Neuron (in vitro differentiated cells): ENCODE results near the gene ASPN.

Experiments used
- H2AFZ ChIP-seq: one replicate; pipeline ENCODE4 v1.6.1; 2013; ENCODE audit warnings: low read depth, mild to moderate bottlenecking, inconsistent platforms, low read length, moderate library complexity
- H3K27me3 ChIP-seq: one replicate; pipeline ENCODE4 v1.6.1; 2013; ENCODE audit warnings: low read length; ENCODE audit not compliant: insufficient read depth
- H3K36me3 ChIP-seq: one replicate; pipeline ENCODE4 v1.6.1; 2013; ENCODE audit warnings: low read length; ENCODE audit not compliant: insufficient read depth
- H3K4me1 ChIP-seq: one replicate; pipeline ENCODE4 v1.6.1; 2013; ENCODE audit warnings: low read length; ENCODE audit not compliant: insufficient read depth
- H3K4me3 ChIP-seq: 2 replicates; pipeline ENCODE4 v1.5.1; 2013; ENCODE audit warnings: mild to moderate bottlenecking, low read length, moderate library complexity
- H3K9me3 ChIP-seq: one replicate; pipeline ENCODE4 v1.6.1; 2013; ENCODE audit warnings: low read length

The ASPN gene

GRCh38 chr9:92482329-92482728, at the start of gene ASPN:
Gene ASPN, minus strand, starts transcription at chr9:92482506.
- no peaks in the 10 kb centered on the region for H3K9me3 ChIP-seq
- no peaks in the 10 kb centered on the region for H3K36me3 ChIP-seq
- H3K4me1 ChIP-seq, result peaks cover 3% of the 10 kb centered on the region
- H3K27me3 ChIP-seq, result no peaks in the 10 kb centered on the region
- no peak within 1 kb of the TSS for H2AFZ ChIP-seq
- H3K4me3 ChIP-seq, result no peak within 1 kb of the TSS

GRCh38 chr9:92530893-92531292, 48.6 kb upstream of the ASPN start:
- H3K36me3 ChIP-seq, result no peaks in the 10 kb centered on the region
- no peaks in the 10 kb centered on the region for H3K27me3 ChIP-seq
- H2AFZ ChIP-seq, result no peak overlapping the region
- H3K4me1 ChIP-seq, result peaks cover 3% of the 10 kb centered on the region
- no peak overlapping the region for H3K4me3 ChIP-seq
- no peaks in the 10 kb centered on the region for H3K9me3 ChIP-seq

GRCh38 chr9:92529124-92529523, 46.8 kb upstream of the ASPN start:
- no peaks in the 10 kb centered on the region for H3K9me3 ChIP-seq
- no peaks in the 10 kb centered on the region for H3K36me3 ChIP-seq
- H3K4me3 ChIP-seq, result no peak overlapping the region
- no peaks in the 10 kb centered on the region for H3K27me3 ChIP-seq
- no peaks in the 10 kb centered on the region for H3K4me1 ChIP-seq
- no peak overlapping the region for H2AFZ ChIP-seq

GRCh38 chr9:92528522-92528849, 46.2 kb upstream of the ASPN start:
- no peak overlapping the region for H3K4me3 ChIP-seq
- H3K4me1 ChIP-seq, result no peaks in the 10 kb centered on the region
- H3K27me3 ChIP-seq, result no peaks in the 10 kb centered on the region
- H3K9me3 ChIP-seq, result no peaks in the 10 kb centered on the region
- H3K36me3 ChIP-seq, result no peaks in the 10 kb centered on the region
- no peak overlapping the region for H2AFZ ChIP-seq

GRCh38 chr9:92527832-92528521, 45.7 kb upstream of the ASPN start:
- Histone ChIP-seq H3K4me1 (no peaks in the 10 kb centered on the region), H3K4me3 (no peak overlapping the region), H3K36me3 (no peaks in the 10 kb centered on the region)

GRCh38 chr9:92527291-92527828, 45.1 kb upstream of the ASPN start:
- Histone ChIP-seq H3K4me3 (no peak overlapping the region), H2AFZ (no peak overlapping the region), H3K4me1 (no peaks in the 10 kb centered on the region), H3K36me3 (no peaks in the 10 kb centered on the region), H3K27me3 (no peaks in the 10 kb centered on the region), H3K9me3 (no peaks in the 10 kb centered on the region)

More at GRCh38 chr9:92527832-92528521, 45.7 kb upstream of the ASPN start:
- H2AFZ ChIP-seq, result no peak overlapping the region
- no peaks in the 10 kb centered on the region for H3K9me3 ChIP-seq
- H3K27me3 ChIP-seq, result no peaks in the 10 kb centered on the region

- no peaks in the 10 kb centered on the region for H3K27me3 ChIP-seq
- H2AFZ ChIP-seq, result no peak overlapping the region
- H3K9me3 ChIP-seq, result no peaks in the 10 kb centered on the region
- no peaks in the 10 kb centered on the region for H3K36me3 ChIP-seq
- no peaks in the 10 kb centered on the region for H3K4me1 ChIP-seq
- H3K4me3 ChIP-seq, result no peak overlapping the region
Observed at GRCh38 chr9:92525306-92525705, 43.0 kb upstream of the ASPN start.

- H3K27me3 ChIP-seq, result no peaks in the 10 kb centered on the region
- H3K9me3 ChIP-seq, result no peaks in the 10 kb centered on the region
- no peaks in the 10 kb centered on the region for H3K36me3 ChIP-seq
- H3K4me1 ChIP-seq, result no peaks in the 10 kb centered on the region
- H3K4me3 ChIP-seq, result no peak overlapping the region
- H2AFZ ChIP-seq, result no peak overlapping the region
Observed at GRCh38 chr9:92524881-92525280, 42.6 kb upstream of the ASPN start.

- Histone ChIP-seq H3K27me3 (no peaks in the 10 kb centered on the region), H3K9me3 (no peaks in the 10 kb centered on the region), H3K4me3 (no peak overlapping the region), H2AFZ (no peak overlapping the region), H3K4me1 (no peaks in the 10 kb centered on the region), H3K36me3 (no peaks in the 10 kb centered on the region)
Observed at GRCh38 chr9:92522983-92523970, 41.0 kb upstream of the ASPN start.

GRCh38 chr9:92520837-92521236, 38.5 kb upstream of the ASPN start:
- Histone ChIP-seq H3K27me3 (no peaks in the 10 kb centered on the region), H3K4me1 (peaks cover 5% of the 10 kb centered on the region), H3K9me3 (no peaks in the 10 kb centered on the region), H3K36me3 (no peaks in the 10 kb centered on the region), H2AFZ (no peak overlapping the region), H3K4me3 (no peak overlapping the region)

GRCh38 chr9:92518199-92518598, 35.9 kb upstream of the ASPN start:
- Histone ChIP-seq H3K27me3 (no peaks in the 10 kb centered on the region), H3K36me3 (no peaks in the 10 kb centered on the region), H3K4me1 (peaks cover 5% of the 10 kb centered on the region), H3K4me3 (no peak overlapping the region), H3K9me3 (no peaks in the 10 kb centered on the region), H2AFZ (no peak overlapping the region)

- H3K4me3 ChIP-seq, result no peak overlapping the region
- no peaks in the 10 kb centered on the region for H3K36me3 ChIP-seq
- no peaks in the 10 kb centered on the region for H3K9me3 ChIP-seq
- no peaks in the 10 kb centered on the region for H3K27me3 ChIP-seq
- H3K4me1 ChIP-seq, result peaks cover 8% of the 10 kb centered on the region
- H2AFZ ChIP-seq, result no peak overlapping the region
Observed at GRCh38 chr9:92517046-92517445, 34.7 kb upstream of the ASPN start.

GRCh38 chr9:92516521-92516920, 34.2 kb upstream of the ASPN start:
- H2AFZ ChIP-seq, result no peak overlapping the region
- H3K9me3 ChIP-seq, result no peaks in the 10 kb centered on the region
- H3K4me3 ChIP-seq, result no peak overlapping the region
- H3K36me3 ChIP-seq, result no peaks in the 10 kb centered on the region
- no peaks in the 10 kb centered on the region for H3K27me3 ChIP-seq
- H3K4me1 ChIP-seq, result peaks cover 8% of the 10 kb centered on the region
